HepG2 (cell line): ENCODE measurements around the gene LDB2. TPM values are rescaled to one million over a fixed set of nuclear protein-coding genes. Genes with fewer than 3 reads are reported as not detected.

Experiments
- GATAD1 ChIP-seq: IDR thresholded peaks from 2 replicates; pipeline ENCODE4 v1.6.1; 2016; ENCODE audit warnings: missing genetic modification reagents, missing compliant biosample characterization
- GATAD2A ChIP-seq: IDR thresholded peaks from 2 replicates; pipeline ENCODE4 v1.6.1; 2016
- HMG20A ChIP-seq: IDR thresholded peaks from 2 replicates; pipeline ENCODE4 v1.6.1; 2016; ENCODE audit warnings: borderline replicate concordance
- HNF4A ChIP-seq: sonication (generic); formaldehyde crosslinking; IDR thresholded peaks from 2 replicates; pipeline ENCODE4 v1.4.0; 2020; ENCODE audit warnings: missing genetic modification reagents
- HNRNPLL ChIP-seq: fragments of 200-400 bp; formaldehyde crosslinking; IDR thresholded peaks from 2 replicates; pipeline ENCODE4 v1.6.1; 2017; ENCODE audit warnings: mild to moderate bottlenecking, low read depth, low read length; ENCODE audit not compliant: poor library complexity, severe bottlenecking
- SKI ChIP-seq: fragments of 450-650 bp; IDR thresholded peaks from one replicate; pipeline ENCODE4 v1.6.1; 2018; ENCODE audit warnings: mild to moderate bottlenecking; ENCODE audit not compliant: partially characterized antibody
- STAG1 ChIP-seq: sonication (generic); formaldehyde crosslinking; IDR thresholded peaks from 2 replicates; pipeline ENCODE4 v1.4.0; 2020; ENCODE audit warnings: missing genetic modification reagents
- YEATS4 ChIP-seq: sonication (generic); formaldehyde crosslinking; IDR thresholded peaks from 2 replicates; pipeline ENCODE4 v1.4.0; 2020; ENCODE audit warnings: missing genetic modification reagents, borderline replicate concordance
- ZNF296 ChIP-seq: sonication (generic); formaldehyde crosslinking; conservative IDR thresholded peaks from 2 replicates; pipeline ENCODE4 v1.5.0; 2020; ENCODE audit warnings: mild to moderate bottlenecking, missing genetic modification reagents
- ZNF33B ChIP-seq: sonication (generic); formaldehyde crosslinking; IDR thresholded peaks from 2 replicates; pipeline ENCODE4 v1.5.1; 2020; ENCODE audit warnings: mild to moderate bottlenecking, missing genetic modification reagents
- ZNF570 ChIP-seq: sonication (generic); formaldehyde crosslinking; IDR thresholded peaks from 2 replicates; pipeline ENCODE4 v1.4.0; 2020; ENCODE audit warnings: mild to moderate bottlenecking, missing genetic modification reagents, borderline replicate concordance
- ZSCAN25 ChIP-seq: sonication (generic); formaldehyde crosslinking; IDR thresholded peaks from 2 replicates; pipeline ENCODE4 v1.8.0; 2022; ENCODE audit warnings: mild to moderate bottlenecking, missing genetic modification reagents
- polyA plus RNA-seq, 8 experiments: library from polyadenylated mRNA; depleted of rRNA in 3 of 8; stranded (reverse) in 7 of 8; unstranded in 1 of 8; fragments of >200 nt; fragmentation: Illumina TruSeq in 4 of 8; extraction: Trizol in 4 of 8; gene quantifications; 2 replicates each; pipeline versions ENCODE4 v1.2.1 to v1.2.3, GENCODE V29; 2011 to 2016; ENCODE audit warnings: low read depth in 4 of 8, missing spikeins in 1 of 8, mixed read lengths in 1 of 8; ENCODE audit not compliant: insufficient read depth in 1 of 8
- total RNA-seq, 5 experiments: library from RNA; depleted of rRNA; stranded (reverse); fragments of >200 nt; fragmentation: Illumina TruSeq; extraction: Trizol; gene quantifications; 2 replicates each; pipeline ENCODE4 v1.2.3, GENCODE V29; 2016; ENCODE audit warnings: low read depth in 1 of 5
- TF ChIP-seq, protein P1 (sequence below): IDR thresholded peaks from 2 replicates; pipeline ENCODE4 v1.6.1; 2016; ENCODE audit warnings: low read depth
- TF ChIP-seq, protein P2 (sequence below): sonication (generic); formaldehyde crosslinking; IDR thresholded peaks from 2 replicates; pipeline ENCODE4 v1.8.1; 2023; ENCODE audit warnings: missing genetic modification reagents, inconsistent platforms, borderline replicate concordance
- TF ChIP-seq, protein P3 (sequence below): sonication (generic); formaldehyde crosslinking; IDR thresholded peaks from 2 replicates; pipeline ENCODE4 v1.4.0; 2020; ENCODE audit warnings: low read depth, mild to moderate bottlenecking, missing genetic modification reagents
- TF ChIP-seq, protein P4 (sequence below), 2 experiments: sonication (generic) in 1 of 2; formaldehyde crosslinking in 1 of 2; IDR thresholded peaks; 2 replicates each; pipeline versions ENCODE4 v1.4.0 to v1.6.1; 2016 to 2020; ENCODE audit warnings: borderline replicate concordance in 1 of 2, low read depth in 1 of 2, mild to moderate bottlenecking in 1 of 2, missing genetic modification reagents in 1 of 2
- TF ChIP-seq, protein P5 (sequence below): sonication (generic); formaldehyde crosslinking; conservative IDR thresholded peaks from 2 replicates; pipeline ENCODE4 v1.5.0; 2020; ENCODE audit warnings: missing genetic modification reagents
- TF ChIP-seq, protein P6 (sequence below): sonication (generic); formaldehyde crosslinking; conservative IDR thresholded peaks from 2 replicates; pipeline ENCODE4 v1.8.0; 2022; ENCODE audit warnings: missing genetic modification reagents

LDB2 gene
- total and polyA plus RNA-seq, 2 of the 13 experiments (the other 11 are each of a cell fraction or from before 2014, with no cell fraction given) = not detected

DNA sequence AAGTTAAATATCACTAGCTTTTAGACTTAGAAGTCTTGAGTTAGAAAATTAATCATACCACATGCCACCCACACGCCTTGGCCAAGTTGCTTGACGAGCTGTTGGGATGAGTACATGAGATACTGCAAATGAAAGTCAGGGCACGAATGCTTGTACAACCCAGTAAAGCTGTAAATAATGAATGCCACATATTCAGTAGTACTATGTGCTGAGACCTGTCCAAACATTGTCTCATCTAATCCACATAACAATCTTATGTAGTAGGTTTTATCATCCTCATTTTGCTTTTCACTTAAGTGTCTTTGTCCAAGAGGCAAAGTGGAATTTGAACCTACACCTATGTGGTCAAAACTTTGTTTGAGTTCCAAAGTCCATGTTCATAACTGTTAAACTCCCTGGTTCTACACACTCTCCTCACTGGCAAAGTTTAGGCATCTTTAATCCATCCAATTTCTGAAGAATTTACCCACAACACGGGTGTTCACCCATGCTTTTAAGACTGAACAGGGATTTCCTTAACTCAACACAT is 74.1 kb downstream of the LDB2 start (continued):
- TF ChIP-seq, protein P1, sequence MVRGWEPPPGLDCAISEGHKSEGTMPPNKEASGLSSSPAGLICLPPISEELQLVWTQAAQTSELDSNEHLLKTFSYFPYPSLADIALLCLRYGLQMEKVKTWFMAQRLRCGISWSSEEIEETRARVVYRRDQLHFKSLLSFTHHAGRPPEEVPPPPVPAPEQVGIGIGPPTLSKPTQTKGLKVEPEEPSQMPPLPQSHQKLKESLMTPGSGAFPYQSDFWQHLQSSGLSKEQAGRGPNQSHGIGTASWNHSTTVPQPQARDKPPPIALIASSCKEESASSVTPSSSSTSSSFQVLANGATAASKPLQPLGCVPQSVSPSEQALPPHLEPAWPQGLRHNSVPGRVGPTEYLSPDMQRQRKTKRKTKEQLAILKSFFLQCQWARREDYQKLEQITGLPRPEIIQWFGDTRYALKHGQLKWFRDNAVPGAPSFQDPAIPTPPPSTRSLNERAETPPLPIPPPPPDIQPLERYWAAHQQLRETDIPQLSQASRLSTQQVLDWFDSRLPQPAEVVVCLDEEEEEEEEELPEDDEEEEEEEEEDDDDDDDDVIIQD (CRISPR knock-in tag) = peak; percentile 82; the same call in 1 of the 2 replicates
- TF ChIP-seq, protein P2, sequence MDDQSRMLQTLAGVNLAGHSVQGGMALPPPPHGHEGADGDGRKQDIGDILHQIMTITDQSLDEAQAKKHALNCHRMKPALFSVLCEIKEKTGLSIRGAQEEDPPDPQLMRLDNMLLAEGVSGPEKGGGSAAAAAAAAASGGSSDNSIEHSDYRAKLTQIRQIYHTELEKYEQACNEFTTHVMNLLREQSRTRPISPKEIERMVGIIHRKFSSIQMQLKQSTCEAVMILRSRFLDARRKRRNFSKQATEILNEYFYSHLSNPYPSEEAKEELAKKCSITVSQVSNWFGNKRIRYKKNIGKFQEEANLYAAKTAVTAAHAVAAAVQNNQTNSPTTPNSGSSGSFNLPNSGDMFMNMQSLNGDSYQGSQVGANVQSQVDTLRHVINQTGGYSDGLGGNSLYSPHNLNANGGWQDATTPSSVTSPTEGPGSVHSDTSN (CRISPR knock-in tag) = no peak
- TF ChIP-seq ZNF296 (CRISPR knock-in tag) (no peak), ZSCAN25 (no peak), SKI (no peak), ZNF33B (CRISPR knock-in tag) (no peak), ZNF570 (CRISPR knock-in tag) (no peak), HNF4A (CRISPR knock-in tag) (peak; percentile 95), GATAD2A (CRISPR knock-in tag) (peak; percentile 83), STAG1 (0 out of 2 replicates have a peak, but pooled peaks have one; percentile 3), HNRNPLL (no peak), HMG20A (peak; percentile 81), GATAD1 (CRISPR knock-in tag) (0 out of 2 replicates have a peak, but pooled peaks have one; percentile 18), YEATS4 (CRISPR knock-in tag) (no peak)
- TF ChIP-seq, protein P3, sequence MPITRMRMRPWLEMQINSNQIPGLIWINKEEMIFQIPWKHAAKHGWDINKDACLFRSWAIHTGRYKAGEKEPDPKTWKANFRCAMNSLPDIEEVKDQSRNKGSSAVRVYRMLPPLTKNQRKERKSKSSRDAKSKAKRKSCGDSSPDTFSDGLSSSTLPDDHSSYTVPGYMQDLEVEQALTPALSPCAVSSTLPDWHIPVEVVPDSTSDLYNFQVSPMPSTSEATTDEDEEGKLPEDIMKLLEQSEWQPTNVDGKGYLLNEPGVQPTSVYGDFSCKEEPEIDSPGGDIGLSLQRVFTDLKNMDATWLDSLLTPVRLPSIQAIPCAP (CRISPR knock-in tag) = no peak
- TF ChIP-seq, protein P4, sequence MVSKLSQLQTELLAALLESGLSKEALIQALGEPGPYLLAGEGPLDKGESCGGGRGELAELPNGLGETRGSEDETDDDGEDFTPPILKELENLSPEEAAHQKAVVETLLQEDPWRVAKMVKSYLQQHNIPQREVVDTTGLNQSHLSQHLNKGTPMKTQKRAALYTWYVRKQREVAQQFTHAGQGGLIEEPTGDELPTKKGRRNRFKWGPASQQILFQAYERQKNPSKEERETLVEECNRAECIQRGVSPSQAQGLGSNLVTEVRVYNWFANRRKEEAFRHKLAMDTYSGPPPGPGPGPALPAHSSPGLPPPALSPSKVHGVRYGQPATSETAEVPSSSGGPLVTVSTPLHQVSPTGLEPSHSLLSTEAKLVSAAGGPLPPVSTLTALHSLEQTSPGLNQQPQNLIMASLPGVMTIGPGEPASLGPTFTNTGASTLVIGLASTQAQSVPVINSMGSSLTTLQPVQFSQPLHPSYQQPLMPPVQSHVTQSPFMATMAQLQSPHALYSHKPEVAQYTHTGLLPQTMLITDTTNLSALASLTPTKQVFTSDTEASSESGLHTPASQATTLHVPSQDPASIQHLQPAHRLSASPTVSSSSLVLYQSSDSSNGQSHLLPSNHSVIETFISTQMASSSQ (IDR thresholded peaks at IDR 0.05; ENCODE audit: low read depth) = no peak
- TF ChIP-seq, protein P4 (CRISPR knock-in tag; IDR thresholded peaks at IDR 0.05; ENCODE audit: borderline replicate concordance) = peak; percentile 31; the same call in 1 of the 2 replicates
- TF ChIP-seq, protein P5, sequence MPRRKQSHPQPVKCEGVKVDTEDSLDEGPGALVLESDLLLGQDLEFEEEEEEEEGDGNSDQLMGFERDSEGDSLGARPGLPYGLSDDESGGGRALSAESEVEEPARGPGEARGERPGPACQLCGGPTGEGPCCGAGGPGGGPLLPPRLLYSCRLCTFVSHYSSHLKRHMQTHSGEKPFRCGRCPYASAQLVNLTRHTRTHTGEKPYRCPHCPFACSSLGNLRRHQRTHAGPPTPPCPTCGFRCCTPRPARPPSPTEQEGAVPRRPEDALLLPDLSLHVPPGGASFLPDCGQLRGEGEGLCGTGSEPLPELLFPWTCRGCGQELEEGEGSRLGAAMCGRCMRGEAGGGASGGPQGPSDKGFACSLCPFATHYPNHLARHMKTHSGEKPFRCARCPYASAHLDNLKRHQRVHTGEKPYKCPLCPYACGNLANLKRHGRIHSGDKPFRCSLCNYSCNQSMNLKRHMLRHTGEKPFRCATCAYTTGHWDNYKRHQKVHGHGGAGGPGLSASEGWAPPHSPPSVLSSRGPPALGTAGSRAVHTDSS (CRISPR knock-in tag) = no peak
- TF ChIP-seq, protein P6, sequence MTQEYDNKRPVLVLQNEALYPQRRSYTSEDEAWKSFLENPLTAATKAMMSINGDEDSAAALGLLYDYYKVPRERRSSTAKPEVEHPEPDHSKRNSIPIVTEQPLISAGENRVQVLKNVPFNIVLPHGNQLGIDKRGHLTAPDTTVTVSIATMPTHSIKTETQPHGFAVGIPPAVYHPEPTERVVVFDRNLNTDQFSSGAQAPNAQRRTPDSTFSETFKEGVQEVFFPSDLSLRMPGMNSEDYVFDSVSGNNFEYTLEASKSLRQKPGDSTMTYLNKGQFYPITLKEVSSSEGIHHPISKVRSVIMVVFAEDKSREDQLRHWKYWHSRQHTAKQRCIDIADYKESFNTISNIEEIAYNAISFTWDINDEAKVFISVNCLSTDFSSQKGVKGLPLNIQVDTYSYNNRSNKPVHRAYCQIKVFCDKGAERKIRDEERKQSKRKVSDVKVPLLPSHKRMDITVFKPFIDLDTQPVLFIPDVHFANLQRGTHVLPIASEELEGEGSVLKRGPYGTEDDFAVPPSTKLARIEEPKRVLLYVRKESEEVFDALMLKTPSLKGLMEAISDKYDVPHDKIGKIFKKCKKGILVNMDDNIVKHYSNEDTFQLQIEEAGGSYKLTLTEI (CRISPR knock-in tag) = no peak
